GM12878 (cell line): ENCODE data around the gene NACA2. TPM values are rescaled to one million over a fixed set of nuclear protein-coding genes. Genes with fewer than 3 reads are reported as not detected.
A peak's percentile ranks its signal among the peaks of the same experiment; 100 is the strongest.

Source experiments
- CREB1 ChIP-seq: IDR thresholded peaks from 2 replicates; pipeline ENCODE4 v1.6.1; 2012; ENCODE audit warnings: low read depth, mild to moderate bottlenecking, inconsistent platforms
- CREM ChIP-seq: IDR thresholded peaks from 2 replicates; pipeline ENCODE4 v1.6.1; 2014; ENCODE audit warnings: antibody characterized with exemption, low read depth
- CUX1 ChIP-seq: IDR thresholded peaks from 2 replicates; pipeline ENCODE4 v1.6.1; 2012; ENCODE audit warnings: improper control_type of control experiment, low read depth, low read length; ENCODE audit not compliant: insufficient replicate concordance
- E4F1 ChIP-seq: fragments of 450-650 bp; IDR thresholded peaks from 2 replicates; pipeline ENCODE4 v1.6.1; 2018; ENCODE audit warnings: borderline replicate concordance, mild to moderate bottlenecking; ENCODE audit not compliant: partially characterized antibody
- EP300 ChIP-seq, 2 experiments: fragments of 150-350 bp in 1 of 2; IDR thresholded peaks; 2 replicates each; pipeline ENCODE4 v1.6.1; 2011 to 2012; ENCODE audit warnings: low read depth in 2 of 2, low read length in 2 of 2, borderline replicate concordance in 1 of 2, improper control_type of control experiment in 1 of 2, inconsistent platforms in 1 of 2; ENCODE audit not compliant: control insufficient read depth in 1 of 2
- EZH2 ChIP-seq: IDR thresholded peaks from 2 replicates; pipeline ENCODE4 v1.6.1; 2012; ENCODE audit warnings: low read depth, mild to moderate bottlenecking, control low read depth, inconsistent platforms, low read length, borderline replicate concordance; ENCODE audit not compliant: control insufficient read depth
- GABPA ChIP-seq: IDR thresholded peaks from 2 replicates; pipeline ENCODE4 v1.6.1; 2014; ENCODE audit warnings: antibody characterized with exemption, low read depth, mild to moderate bottlenecking, inconsistent platforms
- GATAD2B ChIP-seq: fragments of 450-650 bp; conservative IDR thresholded peaks from 2 replicates; pipeline ENCODE4 v1.6.1; 2017; ENCODE audit warnings: low read depth, mild to moderate bottlenecking, moderate library complexity
- MEF2B ChIP-seq: fragments of 450-650 bp; IDR thresholded peaks from 2 replicates; pipeline ENCODE4 v1.6.1; 2018; ENCODE audit warnings: mild to moderate bottlenecking, moderate library complexity; ENCODE audit not compliant: partially characterized antibody, poor library complexity, severe bottlenecking
- NBN ChIP-seq: fragments of 450-650 bp; IDR thresholded peaks from 2 replicates; pipeline ENCODE4 v1.6.1; 2016
- NFXL1 ChIP-seq: fragments of 450-650 bp; IDR thresholded peaks from 2 replicates; pipeline ENCODE4 v1.6.1; 2017; ENCODE audit warnings: antibody characterized with exemption, mild to moderate bottlenecking, borderline replicate concordance
- PKNOX1 ChIP-seq: fragments of 450-650 bp; IDR thresholded peaks from 2 replicates; pipeline ENCODE4 v1.6.1; 2016; ENCODE audit warnings: mild to moderate bottlenecking
- RB1 ChIP-seq: fragments of 450-650 bp; formaldehyde crosslinking; IDR thresholded peaks from 2 replicates; pipeline ENCODE4 v1.6.1; 2017; ENCODE audit warnings: mild to moderate bottlenecking, borderline replicate concordance
- RELA ChIP-seq: fragments of 450-650 bp; IDR thresholded peaks from 2 replicates; pipeline ENCODE4 v1.8.0; 2014; ENCODE audit warnings: borderline replicate concordance; ENCODE audit not compliant: partially characterized antibody
- RUNX3 ChIP-seq: IDR thresholded peaks from 2 replicates; pipeline ENCODE4 v1.6.1; 2012; ENCODE audit warnings: low read length, inconsistent platforms
- SIN3A ChIP-seq: IDR thresholded peaks from 2 replicates; pipeline ENCODE4 v1.6.1; 2012; ENCODE audit warnings: low read depth, low read length, improper control_type of control experiment
- SPI1 ChIP-seq: IDR thresholded peaks from 2 replicates; pipeline ENCODE4 v1.6.1; 2011; ENCODE audit warnings: low read depth, mild to moderate bottlenecking, low read length, moderate library complexity, borderline replicate concordance; ENCODE audit not compliant: insufficient read depth
- TCF7 ChIP-seq: IDR thresholded peaks from 2 replicates; pipeline ENCODE4 v1.6.1; 2014; ENCODE audit warnings: antibody characterized with exemption, borderline replicate concordance
- ZNF384 ChIP-seq: IDR thresholded peaks from 2 replicates; pipeline ENCODE4 v1.6.1; 2012; ENCODE audit warnings: low read depth, mild to moderate bottlenecking, low read length, improper control_type of control experiment, borderline replicate concordance
- polyA plus RNA-seq, 11 experiments: library from polyadenylated mRNA; depleted of rRNA in 4 of 11; unstranded in 6 of 11; stranded (reverse) in 5 of 11; fragments of >200 nt; fragmentation: Nextera tagmentation in 4 of 11; fragmentation: Illumina TruSeq in 1 of 11; extraction: Ambion mirVana in 4 of 11; extraction: Trizol in 1 of 11; gene quantifications; 1 replicate in 1 of 11; 2 replicates in 10 of 11; pipeline versions ENCODE4 v1.2.1 to v1.2.3, GENCODE V29; 2011 to 2016; ENCODE audit warnings: inconsistent platforms in 2 of 11, missing spikeins in 2 of 11, low read depth in 1 of 11
- total RNA-seq, 4 experiments: library from RNA; depleted of rRNA in 3 of 4; stranded (reverse); fragments of >200 nt in 3 of 4; fragmentation: Illumina TruSeq in 1 of 4; extraction: Trizol in 1 of 4; gene quantifications; 2 replicates each; pipeline versions ENCODE4 v1.2.1 to v1.2.3, GENCODE V29; 2013 to 2021

Gene NACA2
- total and polyA plus RNA-seq, 10 of the 15 experiments (the other 5 are each of a cell fraction or from before 2014, with no cell fraction given) = 0.16 to 0.68 (median 0.36) TPM; not detected in 4

GRCh38 chr17:61635913-61636432 is 45.0 kb upstream of the NACA2 start (continued):
- TF ChIP-seq CUX1 (no peak), TCF7 (no peak), RB1 (peak; percentile 91), E4F1 (no peak), EP300 (IDR thresholded peaks at IDR 0.05; ENCODE audit: borderline replicate concordance in 1 of 2, control insufficient read depth in 1 of 2, low read depth in 2 of 2, low read length in 2 of 2) (no peak), RUNX3 (no peak), SPI1 (no peak), CREM (no peak), MEF2B (no peak), CREB1 (no peak), NFXL1 (peak; percentile 87; the same call in 1 of the 2 replicates), SIN3A (no peak), NBN (0 out of 2 replicates have a peak, but pooled peaks have one; percentile 44), ZNF384 (no peak), RELA (no peak), GATAD2B (no peak), GABPA (no peak), PKNOX1 (no peak), EZH2 (no peak)
